ENCODE measurements around the gene NET1. TPM values are rescaled to one million over a fixed set of nuclear protein-coding genes. Genes with fewer than 3 reads are reported as not detected.
A peak's percentile ranks its signal among the peaks of the same experiment; 100 is the strongest.

NET1 gene
- total RNA-seq, 1 donor from 2014 or later: 47.5 TPM

DNA sequence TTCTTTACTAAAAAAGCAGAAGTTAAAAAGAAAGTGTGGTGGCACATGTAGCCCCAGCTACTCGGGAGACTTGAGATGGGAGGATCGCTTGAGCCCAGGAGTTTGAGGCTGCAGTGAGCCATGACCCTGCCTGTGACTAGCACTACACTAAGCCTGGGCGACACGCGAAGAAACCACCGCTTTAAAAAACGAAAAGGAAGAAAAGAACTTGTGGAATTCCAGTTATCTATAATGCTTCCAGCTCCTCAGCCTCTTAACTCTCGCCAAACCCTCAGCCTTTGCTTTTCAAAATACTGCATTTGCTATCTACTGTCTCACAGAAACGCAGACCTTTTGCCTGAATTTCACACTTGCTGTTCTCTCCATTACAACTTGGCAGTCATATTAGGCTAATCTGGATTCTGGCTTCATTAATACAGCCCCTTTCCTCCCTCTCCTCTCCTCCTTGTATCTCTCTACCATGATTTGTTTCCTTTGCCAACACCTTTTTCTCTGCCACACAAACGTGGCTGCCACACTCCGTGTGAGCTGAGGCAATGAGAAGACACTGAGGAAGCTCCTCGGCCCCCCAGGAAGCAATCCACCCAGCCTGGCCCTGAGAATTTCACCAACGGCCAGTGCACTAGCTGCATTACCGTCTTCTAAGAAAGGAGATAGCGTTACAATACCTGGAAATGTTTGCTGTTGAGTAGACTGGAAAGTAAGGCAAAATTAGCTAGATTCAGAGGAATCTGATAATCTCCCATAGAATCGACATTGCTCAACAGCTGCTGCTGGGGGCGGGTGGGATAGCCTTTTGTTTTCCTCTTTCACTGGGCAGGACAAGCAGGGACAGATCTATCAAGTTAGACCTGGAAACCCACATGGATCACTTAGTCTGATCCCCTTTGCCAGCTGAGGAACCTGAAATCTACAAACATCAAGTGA lies 49.8 kb downstream of the NET1 start:
- Mint-ChIP-seq H3K9me3 (ENCODE audit: low read depth) (no peaks in the 10 kb centered on the region), H3K27me3 (ENCODE audit: low read depth) (no peaks in the 10 kb centered on the region), H3K36me3 (ENCODE audit: low read depth) (peaks cover 13% of the 10 kb centered on the region), H3K4me1 (ENCODE audit: low read depth) (peaks cover 32% of the 10 kb centered on the region), H3K27ac (ENCODE audit: unreplicated experiment) (peak overlapping the region; percentile 89), H3K4me3 (ENCODE audit: unreplicated experiment) (peak overlapping the region; percentile 40)
- no peak for DNase-seq (ENCODE audit: low spot score)
- TF ChIP-seq, protein P1, sequence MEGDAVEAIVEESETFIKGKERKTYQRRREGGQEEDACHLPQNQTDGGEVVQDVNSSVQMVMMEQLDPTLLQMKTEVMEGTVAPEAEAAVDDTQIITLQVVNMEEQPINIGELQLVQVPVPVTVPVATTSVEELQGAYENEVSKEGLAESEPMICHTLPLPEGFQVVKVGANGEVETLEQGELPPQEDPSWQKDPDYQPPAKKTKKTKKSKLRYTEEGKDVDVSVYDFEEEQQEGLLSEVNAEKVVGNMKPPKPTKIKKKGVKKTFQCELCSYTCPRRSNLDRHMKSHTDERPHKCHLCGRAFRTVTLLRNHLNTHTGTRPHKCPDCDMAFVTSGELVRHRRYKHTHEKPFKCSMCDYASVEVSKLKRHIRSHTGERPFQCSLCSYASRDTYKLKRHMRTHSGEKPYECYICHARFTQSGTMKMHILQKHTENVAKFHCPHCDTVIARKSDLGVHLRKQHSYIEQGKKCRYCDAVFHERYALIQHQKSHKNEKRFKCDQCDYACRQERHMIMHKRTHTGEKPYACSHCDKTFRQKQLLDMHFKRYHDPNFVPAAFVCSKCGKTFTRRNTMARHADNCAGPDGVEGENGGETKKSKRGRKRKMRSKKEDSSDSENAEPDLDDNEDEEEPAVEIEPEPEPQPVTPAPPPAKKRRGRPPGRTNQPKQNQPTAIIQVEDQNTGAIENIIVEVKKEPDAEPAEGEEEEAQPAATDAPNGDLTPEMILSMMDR (IDR thresholded peaks at IDR 0.05): no peak

DNA sequence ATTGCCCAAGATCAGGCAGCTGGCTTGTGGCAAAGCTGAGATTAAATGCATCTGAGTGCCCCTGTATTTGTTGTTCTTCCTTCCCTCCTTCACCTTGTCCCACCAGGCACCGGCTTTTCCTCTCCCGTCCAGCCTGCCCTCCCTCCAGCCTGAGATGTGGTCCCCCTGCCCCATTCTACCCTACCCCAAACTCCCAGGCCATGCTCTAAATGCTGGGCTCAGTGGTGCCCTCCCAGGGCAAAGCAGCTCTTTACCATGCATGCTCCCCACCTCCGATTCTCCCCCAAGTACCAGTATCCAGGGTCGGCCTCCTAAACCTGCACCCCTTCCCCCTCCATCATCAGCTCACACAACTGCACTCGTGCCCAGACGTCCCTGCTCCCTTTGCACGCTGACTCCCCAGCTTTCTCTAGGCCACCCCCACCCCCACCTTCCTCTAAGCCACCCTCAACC lies 50.5 kb downstream of the NET1 start:
- Mint-ChIP-seq H3K4me3 (ENCODE audit: unreplicated experiment) (no peak overlapping the region), H3K4me1 (ENCODE audit: low read depth) (peaks cover 34% of the 10 kb centered on the region), H3K9me3 (ENCODE audit: low read depth) (peaks cover under 1% of the 10 kb centered on the region), H3K27ac (ENCODE audit: unreplicated experiment) (no peak overlapping the region), H3K36me3 (ENCODE audit: low read depth) (peaks cover 10% of the 10 kb centered on the region), H3K27me3 (ENCODE audit: low read depth) (no peaks in the 10 kb centered on the region)
- no peak for DNase-seq (ENCODE audit: low spot score)
- TF ChIP-seq, protein P1 (IDR thresholded peaks at IDR 0.05): no peak

DNA sequence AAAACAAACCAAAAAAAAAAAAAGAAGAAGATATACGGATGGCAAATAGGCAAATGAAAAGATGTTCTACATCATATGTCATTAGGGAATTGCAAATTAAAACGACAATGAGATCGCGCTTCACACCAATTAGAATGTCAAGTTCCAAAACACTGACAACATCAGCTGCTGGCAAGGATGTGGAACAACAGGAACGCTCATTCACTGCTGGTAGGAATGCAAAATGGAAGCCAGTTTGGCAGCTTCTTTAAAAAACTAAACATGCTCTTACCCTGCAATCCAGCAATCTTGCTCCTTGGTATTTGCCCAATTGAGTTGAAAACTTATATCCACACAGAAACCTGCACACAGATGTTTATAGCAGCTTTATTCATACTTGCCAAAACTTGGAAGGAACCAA lies 52.2 kb downstream of the NET1 start:
- Mint-ChIP-seq H3K27me3 (ENCODE audit: low read depth) (no peaks in the 10 kb centered on the region), H3K9me3 (ENCODE audit: low read depth) (peaks cover 2% of the 10 kb centered on the region), H3K4me3 (ENCODE audit: unreplicated experiment) (no peak overlapping the region), H3K36me3 (ENCODE audit: low read depth) (peaks cover 2% of the 10 kb centered on the region), H3K27ac (ENCODE audit: unreplicated experiment) (no peak overlapping the region), H3K4me1 (ENCODE audit: low read depth) (peaks cover 38% of the 10 kb centered on the region)
- TF ChIP-seq, protein P1 (IDR thresholded peaks at IDR 0.05): no peak
- no peak for DNase-seq (ENCODE audit: low spot score)

DNA sequence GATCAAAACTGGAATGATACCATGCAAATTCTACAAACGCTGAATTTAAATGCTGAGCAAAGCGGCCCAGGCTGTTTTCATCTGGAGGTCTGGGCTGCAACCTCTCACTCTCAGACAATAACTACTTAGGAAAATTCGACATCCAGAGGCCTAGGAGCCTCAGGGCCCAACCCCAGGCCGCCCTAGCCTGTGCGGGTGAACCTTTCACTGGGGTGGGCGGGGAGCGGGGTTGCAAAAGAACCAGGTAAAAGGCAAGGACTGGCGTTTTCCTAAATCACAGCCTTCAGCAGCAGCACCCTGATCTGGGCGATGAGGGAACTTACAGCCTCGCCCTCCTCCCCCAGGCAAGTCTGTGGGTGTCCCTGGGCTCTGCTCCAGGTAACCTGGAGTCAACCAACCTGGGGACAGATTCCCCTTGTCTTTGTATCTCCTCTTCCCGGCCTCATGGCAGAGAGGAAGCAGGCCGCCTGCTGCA lies 53.7 kb downstream of the NET1 start:
- Mint-ChIP-seq H3K27me3 (ENCODE audit: low read depth) (no peaks in the 10 kb centered on the region), H3K4me1 (ENCODE audit: low read depth) (peaks cover 35% of the 10 kb centered on the region), H3K9me3 (ENCODE audit: low read depth) (peaks cover 2% of the 10 kb centered on the region), H3K4me3 (ENCODE audit: unreplicated experiment) (no peak overlapping the region), H3K36me3 (ENCODE audit: low read depth) (no peaks in the 10 kb centered on the region), H3K27ac (ENCODE audit: unreplicated experiment) (no peak overlapping the region)
- no peak for DNase-seq (ENCODE audit: low spot score)
- TF ChIP-seq, protein P1 (IDR thresholded peaks at IDR 0.05): no peak

DNA sequence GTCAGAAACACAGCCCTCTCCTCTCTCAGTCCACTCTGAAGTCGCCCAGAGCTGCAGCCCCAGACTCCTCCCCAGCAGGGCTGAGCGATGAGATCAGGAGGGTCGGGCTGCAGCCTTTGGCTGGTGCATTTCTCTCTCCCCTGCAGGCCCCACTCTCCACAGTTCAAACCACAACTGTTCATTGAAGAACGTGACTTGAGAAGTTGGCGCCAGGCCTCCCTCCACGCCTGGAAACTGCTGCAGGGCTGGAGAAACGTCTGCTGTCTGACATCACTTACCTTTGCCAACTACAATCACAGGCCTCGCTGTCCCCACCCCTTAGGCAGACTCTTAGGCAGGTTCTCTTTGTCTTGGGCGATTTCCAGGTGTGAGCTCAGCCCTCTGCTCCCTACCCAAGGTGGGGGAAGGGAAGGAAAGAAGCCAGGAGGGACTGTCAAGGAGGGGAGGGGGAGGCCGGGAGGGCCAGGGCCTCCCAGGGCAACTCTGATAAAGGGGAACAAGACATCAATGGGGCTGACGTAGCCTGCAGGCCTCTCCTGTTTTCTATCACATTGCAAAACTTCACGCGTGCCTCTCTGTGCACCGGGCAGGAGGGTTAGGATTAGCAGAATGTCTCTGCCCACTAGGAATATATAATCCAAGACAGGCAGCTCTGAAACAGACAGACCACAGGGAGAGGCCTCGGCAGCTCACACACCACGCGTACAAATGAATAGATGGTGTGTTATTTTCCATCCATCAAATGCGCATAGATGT lies 54.3 kb downstream of the NET1 start:
- Mint-ChIP-seq H3K4me1 (ENCODE audit: low read depth) (peaks cover 29% of the 10 kb centered on the region), H3K36me3 (ENCODE audit: low read depth) (no peaks in the 10 kb centered on the region), H3K27me3 (ENCODE audit: low read depth) (no peaks in the 10 kb centered on the region), H3K27ac (ENCODE audit: unreplicated experiment) (no peak overlapping the region), H3K4me3 (ENCODE audit: unreplicated experiment) (no peak overlapping the region), H3K9me3 (ENCODE audit: low read depth) (peaks cover 2% of the 10 kb centered on the region)
- no peak for DNase-seq (ENCODE audit: low spot score)
- TF ChIP-seq, protein P1 (IDR thresholded peaks at IDR 0.05): no peak
